Mucosa of descending colon (tissue), 3 donors: ENCODE results near the gene ITFG1. TPM values are rescaled to one million over a fixed set of nuclear protein-coding genes. Genes with fewer than 3 reads are reported as not detected.

ENCODE experiments used
- ATAC-seq: fragments of 200-7000 bp; cut with Tn5 transposase; one replicate; pipeline ENCODE4 v1.9.1; 2020; ENCODE audit warnings: mild to moderate bottlenecking, moderate library complexity
- DNase-seq, 3 donors: peaks; one replicate each; pipeline ENCODE4 v3.0.0-alpha.2; 2020
- H3K36me3 ChIP-seq: fragments of 200-600 bp; one replicate; pipeline ENCODE4 v1.8.0; 2021; ENCODE audit warnings: low read depth, mild to moderate bottlenecking
- H3K4me1 ChIP-seq: fragments of 200-600 bp; one replicate; pipeline ENCODE4 v1.8.0; 2021; ENCODE audit warnings: low read depth, mild to moderate bottlenecking
- H3K4me3 ChIP-seq: fragments of 200-600 bp; one replicate; pipeline ENCODE4 v1.8.0; 2021; ENCODE audit warnings: mild to moderate bottlenecking
- H3K9me3 ChIP-seq: fragments of 200-600 bp; one replicate; pipeline ENCODE4 v1.8.0; 2021; ENCODE audit warnings: mild to moderate bottlenecking
- CTCF ChIP-seq: fragments of 200-600 bp; IDR thresholded peaks from one replicate; pipeline ENCODE4 v1.8.0; 2022; ENCODE audit warnings: antibody characterized with exemption, mild to moderate bottlenecking
- intact Hi-C, 2 donors: fragments of 100-400 bp; cut with DNase I in 1 of 2; cut with micrococcal nuclease in 1 of 2; formaldehyde crosslinking; loops; one replicate each; pipeline versions ENCODE4 v1.11.0 to v1.11.1; 2022; cut with DNase I, micrococcal nuclease
- total RNA-seq, 3 donors: library from RNA; stranded (reverse); fragmentation: NEBNext Ultra II Directional in 2 of 3; extraction: Animal tissue kit (Norgen Biotek cat#: 25700) in 2 of 3; gene quantifications; one replicate each; pipeline versions ENCODE4 v1.2.1 to v1.2.4, GENCODE V29; 2021 to 2023
- donor health status: DM: no; HTN: no; CAD: no; lungs with moderate emphysema.
- donor health status: DM: no; HTN: no; CAD: no.
- donor health status: DM: no; HTN: yes; CAD: no.

The ITFG1 gene
- total RNA-seq, 3 donors from 2014 or later: 53.7 to 82.7 (median 73.9) TPM

GRCh38 chr16:47236716-47237115 lies 224.1 kb downstream of the ITFG1 start:
- TF ChIP-seq CTCF: no peak
- Histone ChIP-seq H3K36me3 (no peaks in the 10 kb centered on the region), H3K4me1 (no peaks in the 10 kb centered on the region), H3K4me3 (no peak overlapping the region), H3K9me3 (no peaks in the 10 kb centered on the region)
- intact Hi-C loops: no loop called here
- ATAC-seq: no peak
- DNase-seq: no peak

GRCh38 chr16:47230296-47230695 lies 230.6 kb downstream of the ITFG1 start:
- Histone ChIP-seq H3K36me3 (no peaks in the 10 kb centered on the region), H3K9me3 (no peaks in the 10 kb centered on the region), H3K4me1 (no peaks in the 10 kb centered on the region), H3K4me3 (no peak overlapping the region)
- intact Hi-C loops: no loop called here
- no peak for TF ChIP-seq CTCF
- DNase-seq: no peak
- no peak for ATAC-seq

GRCh38 chr16:47229053-47230050 lies 231.5 kb downstream of the ITFG1 start:
- Histone ChIP-seq H3K4me1 (no peaks in the 10 kb centered on the region), H3K4me3 (no peak overlapping the region), H3K36me3 (no peaks in the 10 kb centered on the region), H3K9me3 (no peaks in the 10 kb centered on the region)
- ATAC-seq: no peak
- no peak for TF ChIP-seq CTCF
- no peak for DNase-seq
- intact Hi-C loops: no loop called here

GRCh38 chr16:47228241-47228640 lies 232.6 kb downstream of the ITFG1 start:
- intact Hi-C loops: no loop called here
- no peak for TF ChIP-seq CTCF
- ATAC-seq: no peak
- Histone ChIP-seq H3K9me3 (no peaks in the 10 kb centered on the region), H3K36me3 (no peaks in the 10 kb centered on the region), H3K4me1 (no peaks in the 10 kb centered on the region), H3K4me3 (no peak overlapping the region)
- no peak for DNase-seq

GRCh38 chr16:47213761-47214440 lies 247.0 kb downstream of the ITFG1 start:
- ATAC-seq (no peak), DNase-seq (no peak)
- no peaks in the 10 kb centered on the region for H3K9me3 ChIP-seq
- H3K36me3 ChIP-seq: no peaks in the 10 kb centered on the region
- no peaks in the 10 kb centered on the region for H3K4me1 ChIP-seq
- TF ChIP-seq CTCF: no peak
- intact Hi-C loops: no loop called here
- H3K4me3 ChIP-seq: no peak overlapping the region
